BE2C (cell line): ENCODE data around the gene PSENEN.
A peak's percentile ranks its signal among the peaks of the same experiment; 100 is the strongest.

Source experiments
- DNase-seq: peaks from one replicate; pipeline ENCODE4 v3.0.0-alpha.2; 2020
- H3K27me3 ChIP-seq: fragments of 250-450 bp; sonication (Bioruptor Pico); 2 replicates; pipeline ENCODE4 v1.5.1; 2020; ENCODE audit warnings: mild to moderate bottlenecking
- H3K36me3 ChIP-seq: fragments of 250-450 bp; sonication (Bioruptor Pico); 2 replicates; pipeline ENCODE4 v1.5.1; 2020; ENCODE audit warnings: mild to moderate bottlenecking
- H3K4me1 ChIP-seq: fragments of 250-450 bp; sonication (Bioruptor Pico); 2 replicates; pipeline ENCODE4 v1.5.1; 2020
- H3K4me3 ChIP-seq: 2 replicates; pipeline ENCODE4 v1.5.1; 2011; ENCODE audit warnings: low read depth, low read length
- H3K9me3 ChIP-seq: fragments of 250-450 bp; sonication (Bioruptor Pico); 2 replicates; pipeline ENCODE4 v1.5.1; 2020
- CTCF ChIP-seq: IDR thresholded peaks from 2 replicates; pipeline ENCODE4 v1.5.1; 2012; ENCODE audit warnings: mild to moderate bottlenecking, low read depth, low read length

PSENEN gene

GRCh38 chr19:35787227-35787799 is 41.9 kb downstream of the PSENEN start:
- Histone ChIP-seq H3K36me3 (peaks cover 2% of the 10 kb centered on the region; the same call in 1 of the 2 replicates), H3K27me3 (no peaks in the 10 kb centered on the region), H3K4me1 (no peaks in the 10 kb centered on the region), H3K4me3 (no peak overlapping the region), H3K9me3 (no peaks in the 10 kb centered on the region)
- DNase-seq: no peak
- no peak for TF ChIP-seq CTCF

GRCh38 chr19:35788205-35788960 is 42.9 kb downstream of the PSENEN start:
- Histone ChIP-seq H3K27me3 (no peaks in the 10 kb centered on the region), H3K36me3 (no peaks in the 10 kb centered on the region), H3K9me3 (no peaks in the 10 kb centered on the region), H3K4me1 (no peaks in the 10 kb centered on the region), H3K4me3 (no peak overlapping the region)
- no peak for DNase-seq
- TF ChIP-seq CTCF: no peak

- TF ChIP-seq CTCF: no peak
- Histone ChIP-seq H3K36me3 (no peaks in the 10 kb centered on the region), H3K27me3 (no peaks in the 10 kb centered on the region), H3K4me3 (no peak overlapping the region), H3K4me1 (no peaks in the 10 kb centered on the region), H3K9me3 (no peaks in the 10 kb centered on the region)
- no peak for DNase-seq
Observed at GRCh38 chr19:35789195-35789977, 43.9 kb downstream of the PSENEN start.

- Histone ChIP-seq H3K4me3 (no peak overlapping the region), H3K27me3 (no peaks in the 10 kb centered on the region), H3K4me1 (no peaks in the 10 kb centered on the region), H3K9me3 (no peaks in the 10 kb centered on the region), H3K36me3 (no peaks in the 10 kb centered on the region)
- no peak for TF ChIP-seq CTCF
- no peak for DNase-seq
Observed at GRCh38 chr19:35789978-35790944, 44.8 kb downstream of the PSENEN start.

GRCh38 chr19:35790981-35791813 is 45.7 kb downstream of the PSENEN start:
- no peaks in the 10 kb centered on the region for H3K27me3 ChIP-seq
- TF ChIP-seq CTCF: peak; percentile 16
- no peaks in the 10 kb centered on the region for H3K36me3 ChIP-seq
- H3K4me3 ChIP-seq: no peak overlapping the region
- no peak for DNase-seq
- no peaks in the 10 kb centered on the region for H3K4me1 ChIP-seq
- no peaks in the 10 kb centered on the region for H3K9me3 ChIP-seq
